AG09309 (cell line): ENCODE results near the gene KRT71.

Experiments used
- DNase-seq: peaks from one replicate; pipeline ENCODE4 v3.0.0-alpha.2; 2010; ENCODE audit warnings: low read depth
- H3K4me3 ChIP-seq: 2 replicates; pipeline ENCODE4 v1.5.1; 2011; ENCODE audit warnings: mild to moderate bottlenecking, low read depth, low read length, moderate library complexity; ENCODE audit not compliant: control insufficient read depth
- CTCF ChIP-seq: IDR thresholded peaks from 2 replicates; pipeline ENCODE4 v1.5.1; 2011; ENCODE audit warnings: mild to moderate bottlenecking, low read depth, low read length, inconsistent platforms; ENCODE audit not compliant: insufficient read depth, control insufficient read depth; ENCODE audit errors: missing control alignments

Gene KRT71

GRCh38 chr12:52498946-52499345 is 54.0 kb downstream of the KRT71 start:
- no peak overlapping the region for H3K4me3 ChIP-seq
- TF ChIP-seq CTCF: no peak

GRCh38 chr12:52497975-52498374 is 55.0 kb downstream of the KRT71 start:
- no peak for TF ChIP-seq CTCF
- no peak for DNase-seq
- H3K4me3 ChIP-seq: no peak overlapping the region

More at GRCh38 chr12:52498946-52499345, 54.0 kb downstream of the KRT71 start:
- DNase-seq: no peak

- no peak for DNase-seq
- H3K4me3 ChIP-seq: no peak overlapping the region
- no peak for TF ChIP-seq CTCF
These were observed 56.3 kb downstream of the KRT71 start for GRCh38 chr12:52496590-52497071.

GRCh38 chr12:52496054-52496453 is 56.9 kb downstream of the KRT71 start:
- no peak overlapping the region for H3K4me3 ChIP-seq
- no peak for TF ChIP-seq CTCF
- DNase-seq: no peak

- H3K4me3 ChIP-seq: no peak overlapping the region
- no peak for DNase-seq
- no peak for TF ChIP-seq CTCF
These were observed 57.6 kb downstream of the KRT71 start for GRCh38 chr12:52495389-52495788.

- DNase-seq: no peak
- H3K4me3 ChIP-seq: no peak overlapping the region
- no peak for TF ChIP-seq CTCF
These were observed 58.4 kb downstream of the KRT71 start for GRCh38 chr12:52494518-52494917.

GRCh38 chr12:52494100-52494499 is 58.8 kb downstream of the KRT71 start:
- TF ChIP-seq CTCF: no peak
- DNase-seq: no peak

More at GRCh38 chr12:52494100-52494499, 58.8 kb downstream of the KRT71 start:
- H3K4me3 ChIP-seq: no peak overlapping the region
